HT-29 (cell line): ENCODE results near the gene PCDH15. TPM values are rescaled to one million over a fixed set of nuclear protein-coding genes. Genes with fewer than 3 reads are reported as not detected.

ENCODE experiments used
- DNase-seq: peaks from one replicate; pipeline ENCODE4 v3.0.0-alpha.2; 2015; ENCODE audit warnings: low spot score
- total RNA-seq: library from RNA; depleted of rRNA; stranded (reverse); fragments of >200 nt; shearing (Covaris generic); gene quantifications from 2 replicates; pipeline ENCODE4 v1.2.3, GENCODE V29; 2014

PCDH15 gene
- total RNA-seq, 1 experiment from 2014 or later: not detected

GRCh38 chr10:53886325-53887300 is 914.4 kb downstream of the PCDH15 start:
- no peak for DNase-seq

GRCh38 chr10:53864846-53865245 is 936.2 kb downstream of the PCDH15 start:
- peak; percentile 11 for DNase-seq

GRCh38 chr10:53852450-53853175 is 948.4 kb downstream of the PCDH15 start:
- DNase-seq: no peak

- peak; percentile 12 for DNase-seq
These were observed 954.2 kb downstream of the PCDH15 start for GRCh38 chr10:53846809-53847208.

GRCh38 chr10:53843736-53844362 is 957.2 kb downstream of the PCDH15 start:
- DNase-seq: no peak

GRCh38 chr10:53841483-53842145 is 959.4 kb downstream of the PCDH15 start:
- no peak for DNase-seq

- no peak for DNase-seq
These were observed 960.4 kb downstream of the PCDH15 start for GRCh38 chr10:53840653-53841052.

- peak; percentile 65 for DNase-seq
These were observed 961.5 kb downstream of the PCDH15 start for GRCh38 chr10:53839440-53840039.

GRCh38 chr10:53836638-53837037 is 964.4 kb downstream of the PCDH15 start:
- no peak for DNase-seq

- DNase-seq: no peak
These were observed 967.1 kb downstream of the PCDH15 start for GRCh38 chr10:53833908-53834307.

- no peak for DNase-seq
These were observed 973.8 kb downstream of the PCDH15 start for GRCh38 chr10:53827261-53827660.

- DNase-seq: peak; percentile 22
These were observed 992.2 kb downstream of the PCDH15 start for GRCh38 chr10:53808677-53809372.

- DNase-seq: peak; percentile 26
These were observed 1014.7 kb downstream of the PCDH15 start for GRCh38 chr10:53786236-53786900.

GRCh38 chr10:53771701-53772100 is 1029.3 kb downstream of the PCDH15 start:
- no peak for DNase-seq

- DNase-seq: no peak
These were observed 1030.1 kb downstream of the PCDH15 start for GRCh38 chr10:53770903-53771302.

- peak; percentile 16 for DNase-seq
These were observed 1035.7 kb downstream of the PCDH15 start for GRCh38 chr10:53765311-53765710.

GRCh38 chr10:53754596-53755250 is 1046.3 kb downstream of the PCDH15 start:
- no peak for DNase-seq
